HG03108 (cell line): Measurements from ENCODE around the gene MAP3K7CL.
"Not testable (repeated sequence)": the region's sequence is repeated elsewhere in the genome, so short reads cannot be mapped to it uniquely, and the experiment has no call there.

ENCODE experiments used
- ATAC-seq: cut with Tn5 transposase; IDR thresholded peaks from one replicate; pipeline ENCODE4 v1.9.1; 2021; ENCODE audit warnings: moderate library complexity; ENCODE audit not compliant: unreplicated experiment

Gene MAP3K7CL

GRCh38 chr21:29133241-29133640, 2.8 kb downstream of the MAP3K7CL start:
- no peak for ATAC-seq

GRCh38 chr21:29133796-29134195, 3.4 kb downstream of the MAP3K7CL start:
- ATAC-seq: no peak

GRCh38 chr21:29135481-29135880, 5.0 kb downstream of the MAP3K7CL start:
- no peak for ATAC-seq

GRCh38 chr21:29136033-29136432, 5.6 kb downstream of the MAP3K7CL start:
- ATAC-seq: no peak

GRCh38 chr21:29144736-29145353, 14.4 kb downstream of the MAP3K7CL start:
- no peak for ATAC-seq

- no peak for ATAC-seq
Observed at GRCh38 chr21:29145354-29145782, 14.9 kb downstream of the MAP3K7CL start.

- no peak for ATAC-seq
Observed at GRCh38 chr21:29145852-29146453, 15.5 kb downstream of the MAP3K7CL start.

GRCh38 chr21:29146726-29147125, 16.3 kb downstream of the MAP3K7CL start:
- no peak for ATAC-seq

GRCh38 chr21:29148530-29148929, 18.1 kb downstream of the MAP3K7CL start:
- no peak for ATAC-seq

- no peak for ATAC-seq
Observed at GRCh38 chr21:29149808-29150425, 19.5 kb downstream of the MAP3K7CL start.

GRCh38 chr21:29151931-29152330, 21.5 kb downstream of the MAP3K7CL start:
- no peak for ATAC-seq

GRCh38 chr21:29152916-29153315, 22.5 kb downstream of the MAP3K7CL start:
- ATAC-seq: no peak

- ATAC-seq: no peak
Observed at GRCh38 chr21:29154270-29154669, 23.8 kb downstream of the MAP3K7CL start.

GRCh38 chr21:29155118-29155932, 24.9 kb downstream of the MAP3K7CL start:
- no peak for ATAC-seq

- no peak for ATAC-seq
Observed at GRCh38 chr21:29155933-29156260, 25.5 kb downstream of the MAP3K7CL start.

GRCh38 chr21:29157080-29157479, 26.6 kb downstream of the MAP3K7CL start:
- ATAC-seq: no peak

- no peak for ATAC-seq
Observed at GRCh38 chr21:29159842-29160241, 29.4 kb downstream of the MAP3K7CL start.

GRCh38 chr21:29162825-29163224, 32.4 kb downstream of the MAP3K7CL start:
- ATAC-seq: not testable (repeated sequence)

- ATAC-seq: no peak
Observed at GRCh38 chr21:29163341-29164115, 33.1 kb downstream of the MAP3K7CL start.

GRCh38 chr21:29164323-29164942, 34.0 kb downstream of the MAP3K7CL start:
- no peak for ATAC-seq
